Ovary (tissue), 10 donors: ENCODE data around the gene SPRY4. TPM values are rescaled to one million over a fixed set of nuclear protein-coding genes. Genes with fewer than 3 reads are reported as not detected.

Source experiments
- DNase-seq, 5 donors: peaks; one replicate each; pipeline ENCODE4 v3.0.0-alpha.2; 2019 to 2020
- H3K27ac ChIP-seq, 2 donors: fragments of 200-600 bp; one replicate each; pipeline versions ENCODE4 v1.5.1 to v1.8.0; 2019 to 2022
- H3K27me3 ChIP-seq: fragments of 200-600 bp; one replicate; pipeline ENCODE4 v1.8.0; 2022
- H3K36me3 ChIP-seq: fragments of 200-600 bp; sonication (generic); one replicate; pipeline ENCODE4 v1.5.1; 2019
- H3K4me1 ChIP-seq: one replicate; pipeline ENCODE4 v1.8.1; 2013; ENCODE audit warnings: mild to moderate bottlenecking, moderate library complexity; ENCODE audit not compliant: insufficient read depth
- H3K4me3 ChIP-seq: fragments of 200-600 bp; sonication (generic); one replicate; pipeline ENCODE4 v1.5.1; 2017
- H3K9me3 ChIP-seq, 2 donors: fragments of 200-600 bp in 1 of 2; sonication (generic) in 1 of 2; one replicate each; pipeline versions ENCODE4 v1.5.1 to v1.8.1; 2013 to 2019; ENCODE audit warnings: mild to moderate bottlenecking in 1 of 2, moderate library complexity in 1 of 2
- EP300 ChIP-seq: sonication (generic); formaldehyde crosslinking; IDR thresholded peaks from one replicate; pipeline ENCODE4 v1.6.1; 2017; ENCODE audit warnings: antibody characterized with exemption
- POLR2A ChIP-seq: fragments of 450-650 bp; IDR thresholded peaks from one replicate; pipeline ENCODE4 v1.6.1; 2017; ENCODE audit warnings: antibody characterized with exemption, mild to moderate bottlenecking, moderate library complexity
- WGBS, 3 donors: extraction: QIAGEN DNeasy Blood & Tissue Kit in 1 of 3; methylation state at CpG; one replicate each; pipeline versions ENCODE4 v1.1.5 to v1.1.7; 2013 to 2017; 5-methylcytosine and 5-hydroxymethylcytosine counted together
- intact Hi-C, 4 donors: fragments of 100-400 bp; cut with DNase I; formaldehyde crosslinking; loops; one replicate each; pipeline versions ENCODE4 v1.11.0 to v1.15.1; 2022 to 2023
- long read RNA-seq, 3 donors: library from polyadenylated mRNA in 2 of 3; unstranded in 2 of 3; transcript quantifications; one replicate each; pipeline ENCODE4 v2.0.0 and lab custom pipeline, GENCODE V29; 2021 to 2026
- polyA plus RNA-seq, 2 donors: library from polyadenylated mRNA; stranded (reverse); fragments of 200-250 nt in 1 of 2; fragments of 350-450 nt in 1 of 2; fragmentation: Illumina TruSeq in 1 of 2; extraction: RNeasy Lipid Tissue Mini Kit (QIAGEN cat#74804) in 1 of 2; gene quantifications; one replicate each; pipeline ENCODE4 v1.2.3, GENCODE V29; 2013 to 2014
- total RNA-seq, 7 donors: library from RNA; depleted of rRNA in 2 of 7; stranded (reverse); fragments of >200 nt in 2 of 7; fragmentation: NEBNext Ultra II Directional in 3 of 7; extraction: Animal tissue kit (Norgen Biotek cat#: 25700) in 3 of 7; gene quantifications; one replicate each; pipeline versions ENCODE4 v1.1.0 to v1.2.4, GENCODE V29; 2016 to 2023
- TF ChIP-seq, protein P1 (sequence below), 3 donors: fragments of 450-650 bp in 2 of 3; fragments of 200-600 bp in 1 of 3; IDR thresholded peaks; one replicate each; pipeline versions ENCODE4 v1.5.1 to v1.8.0; 2016 to 2022; ENCODE audit warnings: antibody characterized with exemption in 3 of 3, mild to moderate bottlenecking in 1 of 3
- donor health status: DM: no; HTN: no; CAD: no; lungs with moderate emphysema.
- donor health status: DM: no; HTN: no; CAD: no.
- donor health status: Bipolar disorder and iron deficiency.
- donor health status: DM: yes; HTN: yes; CAD: no.
- donor health status: DM: no; HTN: no; CAD: no.
- donor health status: DM: yes; HTN: yes; CAD: no.

SPRY4 gene, protein sequence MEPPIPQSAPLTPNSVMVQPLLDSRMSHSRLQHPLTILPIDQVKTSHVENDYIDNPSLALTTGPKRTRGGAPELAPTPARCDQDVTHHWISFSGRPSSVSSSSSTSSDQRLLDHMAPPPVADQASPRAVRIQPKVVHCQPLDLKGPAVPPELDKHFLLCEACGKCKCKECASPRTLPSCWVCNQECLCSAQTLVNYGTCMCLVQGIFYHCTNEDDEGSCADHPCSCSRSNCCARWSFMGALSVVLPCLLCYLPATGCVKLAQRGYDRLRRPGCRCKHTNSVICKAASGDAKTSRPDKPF
- total RNA-seq, result 10 to 100 TPM in 1 of 7 donors, 1 to 10 TPM in 6; 1.9 to 15.9 (median 5.5) TPM
- polyA plus RNA-seq, result 1 to 10 TPM; 2.0 to 8.6 TPM
- long read RNA-seq, donor 1, result 0 reads
- long read RNA-seq, donor 2, full-length matches to known transcripts, result 9 of 9 reads
- long read RNA-seq, donor 2, partial matches to known transcripts, result 0 of 9 reads
- long read RNA-seq, donor 2, other reads (novel, unspliced or antisense), result 0 of 9 reads
- long read RNA-seq, donor 3, full-length matches to known transcripts, result 4 of 6 reads
- long read RNA-seq, donor 3, partial matches to known transcripts, result 0 of 6 reads
- long read RNA-seq, donor 3, other reads (novel, unspliced or antisense), result 2 of 6 reads

DNA sequence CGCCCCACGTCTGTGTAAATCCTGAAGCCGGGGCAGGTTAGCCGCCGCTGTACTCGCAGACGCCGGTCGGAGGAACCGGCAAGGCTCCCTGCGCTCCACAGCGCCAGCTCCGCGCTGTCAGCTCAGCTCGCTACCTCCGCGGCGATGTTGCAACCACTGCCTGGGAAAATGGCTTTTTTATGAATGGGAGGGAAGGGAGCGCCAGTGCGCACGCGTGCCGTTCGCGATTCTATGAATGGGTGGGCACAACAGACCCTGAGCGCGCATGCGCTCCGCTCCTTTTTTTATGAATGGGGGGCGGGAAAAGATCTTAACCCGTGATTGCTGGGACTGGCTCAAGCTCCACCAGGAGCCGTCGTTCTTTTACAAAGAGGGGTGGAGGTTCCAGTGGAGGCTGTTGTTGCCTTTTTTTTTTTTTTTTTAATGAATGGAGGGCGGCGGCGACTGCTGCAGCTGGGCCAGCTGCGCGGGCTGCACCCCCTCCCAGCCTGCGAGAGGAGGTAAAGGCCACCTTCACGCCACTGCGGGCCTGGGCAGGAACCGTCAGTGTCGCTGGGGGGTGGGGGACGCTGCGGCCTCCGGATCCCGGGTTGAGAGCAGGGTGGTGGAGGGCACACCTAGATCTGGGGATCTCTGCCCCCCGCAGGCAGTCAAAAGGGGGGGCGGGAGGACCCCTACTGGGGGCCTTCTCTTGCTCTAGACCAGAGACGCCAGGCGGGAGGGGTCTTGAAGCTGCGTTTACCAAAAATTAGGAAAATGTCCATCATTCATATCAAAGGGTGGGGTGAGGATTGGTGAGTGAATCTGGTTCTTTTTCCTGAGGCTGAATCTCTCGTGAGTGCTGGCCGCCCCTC, at the start of gene SPRY4:
Gene SPRY4, minus strand, starts transcription at position 151 of the 854 bp plus-strand sequence. CDS start 9,913 bp downstream, outside the sequence.
- Histone ChIP-seq H3K36me3 (no peaks in the 10 kb centered on the region), H3K27ac (peak within 1 kb of the TSS in 1 of 2 donors; percentile 10), H3K4me3 (peak within 1 kb of the TSS; percentile 38), H3K4me1 (peaks cover 10% of the 10 kb centered on the region), H3K9me3 (no peaks in the 10 kb centered on the region), H3K27me3 (no peaks in the 10 kb centered on the region)
- TF ChIP-seq, protein P1, sequence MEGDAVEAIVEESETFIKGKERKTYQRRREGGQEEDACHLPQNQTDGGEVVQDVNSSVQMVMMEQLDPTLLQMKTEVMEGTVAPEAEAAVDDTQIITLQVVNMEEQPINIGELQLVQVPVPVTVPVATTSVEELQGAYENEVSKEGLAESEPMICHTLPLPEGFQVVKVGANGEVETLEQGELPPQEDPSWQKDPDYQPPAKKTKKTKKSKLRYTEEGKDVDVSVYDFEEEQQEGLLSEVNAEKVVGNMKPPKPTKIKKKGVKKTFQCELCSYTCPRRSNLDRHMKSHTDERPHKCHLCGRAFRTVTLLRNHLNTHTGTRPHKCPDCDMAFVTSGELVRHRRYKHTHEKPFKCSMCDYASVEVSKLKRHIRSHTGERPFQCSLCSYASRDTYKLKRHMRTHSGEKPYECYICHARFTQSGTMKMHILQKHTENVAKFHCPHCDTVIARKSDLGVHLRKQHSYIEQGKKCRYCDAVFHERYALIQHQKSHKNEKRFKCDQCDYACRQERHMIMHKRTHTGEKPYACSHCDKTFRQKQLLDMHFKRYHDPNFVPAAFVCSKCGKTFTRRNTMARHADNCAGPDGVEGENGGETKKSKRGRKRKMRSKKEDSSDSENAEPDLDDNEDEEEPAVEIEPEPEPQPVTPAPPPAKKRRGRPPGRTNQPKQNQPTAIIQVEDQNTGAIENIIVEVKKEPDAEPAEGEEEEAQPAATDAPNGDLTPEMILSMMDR (IDR thresholded peaks at IDR 0.05), result no peak
- peak; percentile 58 for TF ChIP-seq POLR2A
- TF ChIP-seq EP300, result no peak
- DNase-seq, result peak; percentile 87 to 92 (median 89)
- 0 to 1% (median 1%) methylated on average over 42 to 54 of the region's 54 CpGs for WGBS, 3 donors
- intact Hi-C loops, result no loop called here

DNA sequence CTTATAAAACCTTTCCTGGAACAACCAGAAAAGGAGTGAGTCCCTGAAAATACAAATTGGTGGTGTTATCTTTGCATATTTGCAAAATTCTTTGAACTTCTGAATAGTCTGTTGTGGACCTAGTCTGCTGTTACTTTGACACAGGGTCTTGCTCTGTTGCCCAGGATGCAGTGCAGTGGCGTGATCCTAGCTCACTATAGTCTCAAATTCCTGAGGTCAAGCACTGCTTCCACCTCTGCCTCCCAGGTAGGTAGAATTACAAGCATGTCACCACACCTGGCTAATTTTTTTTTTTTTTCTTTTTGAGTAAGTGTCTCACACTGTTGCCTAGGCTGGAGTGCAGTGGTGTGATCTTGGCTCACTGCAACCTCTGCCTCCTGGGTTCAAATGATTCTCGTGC, 43.7 kb upstream of the SPRY4 start:
- no peaks in the 10 kb centered on the region for H3K36me3 ChIP-seq
- TF ChIP-seq POLR2A (no peak), EP300 (no peak)
- TF ChIP-seq, protein P1 (IDR thresholded peaks at IDR 0.05), result no peak
- intact Hi-C loops, result no loop called here
- WGBS, 3 donors, result 89 to 94% (median 90%) methylated on average over 2 of the region's 2 CpGs
- no peaks in the 10 kb centered on the region for H3K9me3 ChIP-seq
- no peaks in the 10 kb centered on the region for H3K27me3 ChIP-seq
- H3K4me1 ChIP-seq, result no peaks in the 10 kb centered on the region
- H3K27ac ChIP-seq, result no peak overlapping the region
- H3K4me3 ChIP-seq, result no peak overlapping the region
- DNase-seq, result no peak

DNA sequence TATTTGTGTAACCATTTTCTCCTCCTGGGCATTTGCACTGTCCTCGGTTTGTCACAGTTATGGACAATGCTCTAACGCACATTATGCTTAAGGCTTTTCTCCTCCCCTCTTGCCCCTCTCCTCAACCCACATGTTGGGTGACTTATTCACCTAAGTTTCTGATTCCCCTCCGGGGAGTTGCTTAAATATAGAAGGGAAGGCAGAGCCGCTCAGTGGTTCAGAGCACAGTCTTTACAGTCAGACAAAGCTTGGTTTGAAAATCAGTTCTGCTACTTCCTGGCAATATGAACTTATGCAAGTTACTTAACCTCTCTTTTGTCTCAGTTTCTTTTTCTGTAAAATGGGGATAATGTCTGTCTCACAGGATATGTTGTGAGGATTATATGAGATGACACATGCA, 41.2 kb upstream of the SPRY4 start:
- Histone ChIP-seq H3K27me3 (no peaks in the 10 kb centered on the region), H3K36me3 (no peaks in the 10 kb centered on the region), H3K27ac (no peak overlapping the region), H3K9me3 (no peaks in the 10 kb centered on the region), H3K4me1 (peaks cover 1% of the 10 kb centered on the region), H3K4me3 (no peak overlapping the region)
- TF ChIP-seq EP300, result no peak
- WGBS, 3 donors, result 89 to 92% (median 89%) methylated on average over 4 of the region's 4 CpGs
- no peak for DNase-seq
- intact Hi-C loops, result no loop called here

DNA sequence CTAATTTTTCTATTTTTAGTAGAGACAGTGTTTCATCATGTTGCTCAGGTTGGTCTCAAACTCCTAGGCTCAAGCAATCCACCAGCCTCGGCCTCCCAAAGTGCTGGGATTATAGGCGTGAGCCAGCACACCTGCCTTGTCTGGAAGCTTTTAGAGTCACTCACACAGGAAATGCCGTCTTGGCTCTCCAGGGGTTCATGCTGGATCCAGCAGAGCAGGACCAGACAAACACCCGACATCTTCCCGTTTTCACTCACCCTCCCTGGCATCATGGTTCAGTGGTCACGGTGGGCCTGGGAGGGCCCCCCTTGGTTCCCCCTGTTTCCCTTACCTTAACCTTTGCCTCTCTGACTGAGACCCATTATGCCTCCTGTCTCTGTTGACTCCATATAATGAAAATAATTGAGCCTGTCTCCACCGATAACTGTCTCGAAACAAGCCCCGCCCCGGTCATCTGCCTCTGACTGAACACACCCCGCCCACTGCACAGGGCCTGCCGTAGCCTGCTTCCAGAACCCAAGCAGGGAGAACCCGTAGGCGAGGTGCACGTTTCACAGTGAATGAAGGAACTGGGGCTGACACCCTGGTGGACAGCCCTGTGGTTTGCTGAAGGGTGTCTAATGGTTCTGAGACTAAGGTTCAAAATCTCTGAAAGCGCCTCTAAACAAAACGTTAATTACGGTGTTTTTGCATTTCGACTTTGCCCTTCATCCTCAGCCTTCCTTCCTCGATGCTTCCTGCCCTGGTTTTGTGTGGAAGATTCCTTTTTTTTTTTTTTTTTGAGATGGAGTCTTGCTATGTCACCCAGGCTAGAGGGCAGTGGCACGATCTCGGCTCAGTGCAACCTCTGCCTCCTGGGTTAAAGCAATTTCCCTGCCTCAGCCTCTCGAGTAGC, 39.7 kb upstream of the SPRY4 start:
- WGBS, 3 donors, result 85 to 88% (median 86%) methylated on average over 23 of the region's 23 CpGs
- intact Hi-C loops, result no loop called here
- Histone ChIP-seq H3K27ac (no peak overlapping the region), H3K4me3 (no peak overlapping the region), H3K27me3 (no peaks in the 10 kb centered on the region), H3K4me1 (peaks cover 1% of the 10 kb centered on the region), H3K9me3 (no peaks in the 10 kb centered on the region), H3K36me3 (no peaks in the 10 kb centered on the region)
- TF ChIP-seq, protein P1 (IDR thresholded peaks at IDR 0.05), result no peak
- TF ChIP-seq EP300, result no peak
- TF ChIP-seq POLR2A, result no peak
- DNase-seq, result no peak
